HG02759 (cell line): Measurements from ENCODE around the gene PCYOX1L.
A peak's percentile ranks its signal among the peaks of the same experiment; 100 is the strongest.

Experiments
- ATAC-seq: cut with Tn5 transposase; IDR thresholded peaks from one replicate; pipeline ENCODE4 v1.9.1; 2021; ENCODE audit warnings: mild to moderate bottlenecking, moderate library complexity; ENCODE audit not compliant: unreplicated experiment

Gene PCYOX1L

GRCh38 chr5:149333711-149334443 lies 24.0 kb upstream of the PCYOX1L start:
- no peak for ATAC-seq

GRCh38 chr5:149337736-149338135 lies 20.1 kb upstream of the PCYOX1L start:
- no peak for ATAC-seq

GRCh38 chr5:149338364-149338763 lies 19.5 kb upstream of the PCYOX1L start:
- ATAC-seq, result no peak

GRCh38 chr5:149340920-149341319 lies 16.9 kb upstream of the PCYOX1L start:
- no peak for ATAC-seq

GRCh38 chr5:149341876-149342275 lies 16.0 kb upstream of the PCYOX1L start:
- no peak for ATAC-seq

- ATAC-seq, result no peak
Measured at GRCh38 chr5:149344151-149344550, 13.7 kb upstream of the PCYOX1L start.

GRCh38 chr5:149345147-149345891 lies 12.5 kb upstream of the PCYOX1L start, which contains the start of gene GRPEL2:
Gene GRPEL2, plus strand, starts transcription at chr5:149345499. Its CDS starts 41 bp downstream, at chr5:149345540.
- ATAC-seq, result peak; percentile 97

GRCh38 chr5:149345892-149346222 lies 12.0 kb upstream of the PCYOX1L start:
- ATAC-seq, result peak; percentile 4

- no peak for ATAC-seq
Measured at GRCh38 chr5:149348518-149348917, 9.3 kb upstream of the PCYOX1L start.

GRCh38 chr5:149349382-149349781 lies 8.5 kb upstream of the PCYOX1L start:
- ATAC-seq, result no peak

GRCh38 chr5:149352169-149352568 lies 5.7 kb upstream of the PCYOX1L start:
- no peak for ATAC-seq

GRCh38 chr5:149353911-149354310 lies 3.9 kb upstream of the PCYOX1L start:
- no peak for ATAC-seq

- ATAC-seq, result no peak
Measured at GRCh38 chr5:149355688-149356087, 2.2 kb upstream of the PCYOX1L start.

- ATAC-seq, result no peak
Measured at GRCh38 chr5:149356391-149356790, 1.5 kb upstream of the PCYOX1L start.

GRCh38 chr5:149358294-149358651 lies 427 bp downstream of the PCYOX1L start:
- ATAC-seq, result peak; percentile 10

GRCh38 chr5:149358868-149359495 lies 1.1 kb downstream of the PCYOX1L start:
- ATAC-seq, result no peak

GRCh38 chr5:149360272-149360671 lies 2.4 kb downstream of the PCYOX1L start:
- no peak for ATAC-seq

GRCh38 chr5:149362541-149362940 lies 4.7 kb downstream of the PCYOX1L start:
- ATAC-seq, result no peak

GRCh38 chr5:149363358-149363757 lies 5.5 kb downstream of the PCYOX1L start:
- no peak for ATAC-seq

GRCh38 chr5:149363936-149364335 lies 6.1 kb downstream of the PCYOX1L start:
- no peak for ATAC-seq

GRCh38 chr5:149364719-149365118 lies 6.9 kb downstream of the PCYOX1L start:
- ATAC-seq, result no peak

- ATAC-seq, result no peak
Measured at GRCh38 chr5:149365418-149365817, 7.6 kb downstream of the PCYOX1L start.
